B cell (primary cell): ENCODE results near the gene CALM3. TPM values are rescaled to one million over a fixed set of nuclear protein-coding genes. Genes with fewer than 3 reads are reported as not detected.

Source experiments
- ATAC-seq: fragments of 200-7000 bp; cut with Tn5 transposase; one replicate; pipeline ENCODE4 v1.10.0; 2021; ENCODE audit warnings: low read depth, mild to moderate bottlenecking, moderate number of reproducible peaks, moderate library complexity
- CTCF ChIA-PET: fragments of 350-600 bp; sonication (Branson Sonifier 250); formaldehyde crosslinking; loops from one replicate; lab custom pipeline; 2021; ENCODE audit warnings: antibody characterized with exemption, inconsistent platforms; lab: Charles Lee
- POLR2A ChIA-PET: fragments of 350-600 bp; sonication (Branson Sonifier 250); formaldehyde crosslinking; loops from one replicate; lab custom pipeline; 2021; ENCODE audit warnings: antibody characterized with exemption; lab: Charles Lee
- DNase-seq: peaks from one replicate; pipeline ENCODE4 v3.0.0; 2013
- H2AFZ ChIP-seq: 2 replicates; pipeline ENCODE4 v1.6.1; 2012; ENCODE audit warnings: mild to moderate bottlenecking, low read depth, low read length; ENCODE audit not compliant: insufficient read depth, poor library complexity, severe bottlenecking
- H3K27ac ChIP-seq, 2 donors: 1 replicate in 1 of 2; 2 replicates in 1 of 2; pipeline ENCODE4 v1.5.1; 2012 to 2013; ENCODE audit warnings: low read length in 2 of 2, mild to moderate bottlenecking in 2 of 2, moderate library complexity in 1 of 2
- H3K27me3 ChIP-seq, 4 experiments: fragments of 200-600 bp in 1 of 4; sonication (generic) in 1 of 4; replicated peaks in 1 of 4; 1 replicate in 2 of 4; 2 replicates in 2 of 4; pipeline versions ENCODE4 v1.6.1 to v1.7.0; 2013 to 2016; ENCODE audit warnings: low read length in 3 of 4, mild to moderate bottlenecking in 2 of 4, mixed read lengths in 1 of 4, moderate library complexity in 1 of 4; ENCODE audit not compliant: insufficient read depth in 4 of 4, control insufficient read depth in 3 of 4; ENCODE audit errors: control extremely low read depth in 1 of 4
- H3K36me3 ChIP-seq, 2 experiments: replicated peaks in 1 of 2; 1 replicate in 1 of 2; 2 replicates in 1 of 2; pipeline versions ENCODE4 v1.6.1 to v1.7.1; 2013; ENCODE audit warnings: low read length in 1 of 2; ENCODE audit not compliant: insufficient read depth in 2 of 2, control insufficient read depth in 1 of 2; ENCODE audit errors: control extremely low read depth in 1 of 2, extremely low read depth in 1 of 2
- H3K4me1 ChIP-seq, 2 donors: fragments of 200-600 bp in 1 of 2; sonication (generic) in 1 of 2; 1 replicate in 1 of 2; 2 replicates in 1 of 2; pipeline versions ENCODE4 v1.5.1 to v1.6.1; 2013 to 2017; ENCODE audit warnings: low read length in 2 of 2; ENCODE audit not compliant: control insufficient read depth in 2 of 2, insufficient read depth in 2 of 2
- H3K4me2 ChIP-seq: replicated peaks from 2 replicates; pipeline ENCODE3; 2012; ENCODE audit warnings: mild to moderate bottlenecking, low read depth, low read length; ENCODE audit not compliant: poor library complexity, severe bottlenecking
- H3K4me3 ChIP-seq, 5 experiments: fragments of 200-600 bp in 1 of 5; sonication (generic) in 1 of 5; 1 replicate in 3 of 5; 2 replicates in 2 of 5; pipeline versions ENCODE4 v1.5.1 to v1.7.0; 2011 to 2016; ENCODE audit warnings: low read length in 4 of 5, mild to moderate bottlenecking in 4 of 5, low read depth in 2 of 5, control low read depth in 1 of 5, moderate library complexity in 1 of 5; ENCODE audit not compliant: insufficient read depth in 1 of 5; ENCODE audit errors: control extremely low read depth in 1 of 5, extremely low read depth in 1 of 5
- H3K79me2 ChIP-seq: fragments of 200-600 bp; sonication (generic); one replicate; pipeline ENCODE4 v1.6.0; 2016; ENCODE audit warnings: low read length; ENCODE audit not compliant: control insufficient read depth, insufficient read depth
- H3K9ac ChIP-seq: fragments of 200-600 bp; sonication (generic); 2 replicates; pipeline ENCODE4 v1.6.1; 2017; ENCODE audit warnings: mild to moderate bottlenecking, low read length, moderate library complexity
- H3K9me3 ChIP-seq, 3 donors: one replicate each; pipeline versions ENCODE4 v1.6.1 to v1.7.1; 2013; ENCODE audit warnings: low read length in 2 of 3; ENCODE audit not compliant: control insufficient read depth in 2 of 3, insufficient read depth in 1 of 3; ENCODE audit errors: control extremely low read depth in 1 of 3
- H4K20me1 ChIP-seq: 2 replicates; pipeline ENCODE4 v1.6.0; 2012; ENCODE audit warnings: mild to moderate bottlenecking, low read length; ENCODE audit not compliant: insufficient read depth, control insufficient read depth, poor library complexity, severe bottlenecking
- H3K27ac Mint-ChIP-seq: one replicate; pipeline ENCODE4 v1.8.0; 2021; ENCODE audit warnings: mixed read lengths
- H3K27me3 Mint-ChIP-seq: one replicate; pipeline ENCODE4 v1.8.0; 2021; ENCODE audit warnings: mixed read lengths
- H3K4me1 Mint-ChIP-seq: one replicate; pipeline ENCODE4 v1.8.0; 2021; ENCODE audit warnings: mixed read lengths
- H3K4me3 Mint-ChIP-seq: one replicate; pipeline ENCODE4 v1.8.0; 2021; ENCODE audit warnings: mixed read lengths
- H3K9me3 Mint-ChIP-seq: one replicate; pipeline ENCODE4 v1.8.0; 2022; ENCODE audit warnings: mixed read lengths; ENCODE audit not compliant: insufficient read depth
- CTCF ChIP-seq: fragments of 200-600 bp; IDR thresholded peaks from one replicate; pipeline ENCODE4 v1.8.0; 2022; ENCODE audit warnings: antibody characterized with exemption, mild to moderate bottlenecking
- EZH2 ChIP-seq: IDR thresholded peaks from 2 replicates; pipeline ENCODE4 v1.6.1; 2012; ENCODE audit warnings: borderline replicate concordance, low read depth, mild to moderate bottlenecking, moderate library complexity, low read length; ENCODE audit not compliant: insufficient read depth, poor library complexity, severe bottlenecking
- WGBS: methylation state at CpG from one replicate; pipeline ENCODE4 v1.1.5; 2013; ENCODE audit warnings: missing lambda C conversion rate; ENCODE audit not compliant: insufficient coverage; 5-methylcytosine and 5-hydroxymethylcytosine counted together
- intact Hi-C: fragments of 100-400 bp; cut with micrococcal nuclease; formaldehyde crosslinking; loops from one replicate; pipeline ENCODE4 v1.10.0; 2022
- polyA plus RNA-seq: library from polyadenylated mRNA; depleted of rRNA; stranded (reverse); fragments of >200 nt; gene quantifications from 2 replicates; pipeline ENCODE4 v1.2.3, GENCODE V29; 2012
- total RNA-seq, 2 donors: library from RNA; stranded (reverse); fragments of 120-200 nt in 1 of 2; gene quantifications; 1 replicate in 1 of 2; 2 replicates in 1 of 2; pipeline versions ENCODE4 v1.2.3 to v1.2.4, GENCODE V29; 2013 to 2022

CALM3 gene
- total and polyA plus RNA-seq, 2 donors (not counting 1 experiment from before 2014, with no cell fraction given): 99.0 to 99.3 TPM

GRCh38 chr19:46615966-46616365 is 14.8 kb downstream of the CALM3 start:
- H3K36me3 ChIP-seq: no peaks in the 10 kb centered on the region
- no peaks in the 10 kb centered on the region for H3K27me3 ChIP-seq
- no peak for ATAC-seq
- DNase-seq: peak; percentile 17
- Mint-ChIP-seq H3K27me3 (no peaks in the 10 kb centered on the region), H3K9me3 (no peaks in the 10 kb centered on the region), H3K4me1 (peaks cover 66% of the 10 kb centered on the region), H3K27ac (peak overlapping the region; percentile 84), H3K4me3 (peak overlapping the region; percentile 66)
- no peak overlapping the region for H3K4me3 ChIP-seq
- H3K9ac ChIP-seq: no peak overlapping the region
- POLR2A ChIA-PET: interaction anchor here (0.7 to 3.2 kb wide), 4 partner anchors 12 to 21 kb away, joined by 10 to 17 read pairs (median 12); partner anchors contain the start of gene CALM3
- no peak overlapping the region for H3K27ac ChIP-seq
- TF ChIP-seq EZH2 (no peak), CTCF (no peak)
- no peak overlapping the region for H3K4me2 ChIP-seq
- H3K9me3 ChIP-seq: peaks cover 0 to 7% (median 0%) of the 10 kb centered on the region in 3 donors
- no peaks in the 10 kb centered on the region for H3K79me2 ChIP-seq
- H2AFZ ChIP-seq: no peak overlapping the region
- intact Hi-C loops: loop anchor here (2.0 to 5.0 kb wide), 2 partner anchors 15 to 101 kb away; partner anchors contain the start of genes CALM3 and PRKD2
- 98% methylated on average over 5 of the region's 10 CpGs for WGBS
- no peaks in the 10 kb centered on the region for H4K20me1 ChIP-seq
- CTCF ChIA-PET: interaction anchor here (1.3 to 16.2 kb wide), 6 partner anchors 12 to 113 kb away, joined by 4 to 447 read pairs (median 12); partner anchors contain the start of genes CALM3, DACT3 and GNG8
- peaks cover 58 to 82% of the 10 kb centered on the region in 2 donors for H3K4me1 ChIP-seq

- ChIA-PET CTCF (interaction anchor here (1.3 to 16.2 kb wide), 7 partner anchors 14 to 112 kb away, joined by 4 to 447 read pairs (median 10); partner anchors contain the start of genes CALM3, DACT3 and GNG8), POLR2A (interaction anchor here (0.7 to 4.1 kb wide), 5 partner anchors 11 to 45 kb away, joined by 10 to 30 read pairs (median 12); partner anchors contain the start of genes CALM3 and DACT3)
- TF ChIP-seq CTCF: peak; percentile 11
- TF ChIP-seq EZH2: no peak
- H3K79me2 ChIP-seq: no peaks in the 10 kb centered on the region
- 4% methylated on average over 14 of the region's 17 CpGs for WGBS
- H3K27ac Mint-ChIP-seq: peak overlapping the region; percentile 97
- H3K9ac ChIP-seq: no peak overlapping the region
- peak; percentile 73 for DNase-seq
- no peaks in the 10 kb centered on the region for H3K9me3 Mint-ChIP-seq
- H3K9me3 ChIP-seq: peaks cover 0 to 3% (median 0%) of the 10 kb centered on the region in 3 donors
- H3K4me1 Mint-ChIP-seq: peaks cover 66% of the 10 kb centered on the region
- H3K27me3 ChIP-seq: no peaks in the 10 kb centered on the region
- H4K20me1 ChIP-seq: no peaks in the 10 kb centered on the region
- peaks cover 58 to 82% of the 10 kb centered on the region in 2 donors for H3K4me1 ChIP-seq
- H3K27me3 Mint-ChIP-seq: no peaks in the 10 kb centered on the region
- H3K4me3 Mint-ChIP-seq: peak overlapping the region; percentile 79
- ATAC-seq: no peak
- H3K36me3 ChIP-seq: no peaks in the 10 kb centered on the region
- peak overlapping the region; percentile 66 to 100 for H3K27ac ChIP-seq
- intact Hi-C loops: loop anchor here (5.0 kb wide), 1 partner anchor 101 kb away; the partner anchor contains the start of gene PRKD2
- H3K4me2 ChIP-seq: peak overlapping the region; percentile 56
- no peak overlapping the region for H3K4me3 ChIP-seq
- peak overlapping the region; percentile 5 for H2AFZ ChIP-seq
Measured at GRCh38 chr19:46616631-46617322, 15.6 kb downstream of the CALM3 start.
